ENCODE results near the gene NUDT16. TPM values are rescaled to one million over a fixed set of nuclear protein-coding genes. Genes with fewer than 3 reads are reported as not detected.

Gene NUDT16
- total RNA-seq, 4 donors from 2014 or later, result 12.6 to 28.1 (median 16.4) TPM

GRCh38 chr3:131394400-131394799, 12.8 kb downstream of the NUDT16 start:
- Histone ChIP-seq H3K4me3 (no peak overlapping the region), H3K36me3 (no peaks in the 10 kb centered on the region), H3K9me3 (no peaks in the 10 kb centered on the region), H3K27ac (no peak overlapping the region), H3K4me1 (no peaks in the 10 kb centered on the region), H3K27me3 (no peaks in the 10 kb centered on the region)
- TF ChIP-seq CTCF (IDR thresholded peaks at IDR 0.05) (no peak), POLR2A (IDR thresholded peaks at IDR 0.05) (no peak)
- intact Hi-C loops (cut with DNase I; ENCODE audit: low total_unique reads), result no loop called here
- no peak for DNase-seq

- intact Hi-C loops (cut with DNase I; ENCODE audit: low total_unique reads), result no loop called here
- Histone ChIP-seq H3K27me3 (no peaks in the 10 kb centered on the region), H3K4me1 (no peaks in the 10 kb centered on the region), H3K9me3 (no peaks in the 10 kb centered on the region), H3K27ac (no peak overlapping the region), H3K4me3 (no peak overlapping the region), H3K36me3 (no peaks in the 10 kb centered on the region)
- DNase-seq, result no peak
- TF ChIP-seq CTCF (IDR thresholded peaks at IDR 0.05) (no peak), POLR2A (IDR thresholded peaks at IDR 0.05) (no peak)
These were observed 14.6 kb downstream of the NUDT16 start for GRCh38 chr3:131396170-131396569.

GRCh38 chr3:131397889-131398288, 16.3 kb downstream of the NUDT16 start:
- Histone ChIP-seq H3K4me3 (no peak overlapping the region), H3K27ac (no peak overlapping the region), H3K27me3 (no peaks in the 10 kb centered on the region), H3K9me3 (no peaks in the 10 kb centered on the region), H3K4me1 (no peaks in the 10 kb centered on the region), H3K36me3 (no peaks in the 10 kb centered on the region)
- no peak for TF ChIP-seq POLR2A (IDR thresholded peaks at IDR 0.05)
- no peak for TF ChIP-seq CTCF (IDR thresholded peaks at IDR 0.05)
- no peak for DNase-seq
- intact Hi-C loops (cut with DNase I; ENCODE audit: low total_unique reads), result no loop called here

- Histone ChIP-seq H3K4me1 (no peaks in the 10 kb centered on the region), H3K27me3 (no peaks in the 10 kb centered on the region), H3K36me3 (no peaks in the 10 kb centered on the region), H3K9me3 (no peaks in the 10 kb centered on the region), H3K4me3 (no peak overlapping the region), H3K27ac (no peak overlapping the region)
- DNase-seq, result no peak
- intact Hi-C loops (cut with DNase I; ENCODE audit: low total_unique reads), result no loop called here
- TF ChIP-seq POLR2A (IDR thresholded peaks at IDR 0.05), result no peak
- no peak for TF ChIP-seq CTCF (IDR thresholded peaks at IDR 0.05)
These were observed 20.4 kb downstream of the NUDT16 start for GRCh38 chr3:131401978-131402377.

DNA sequence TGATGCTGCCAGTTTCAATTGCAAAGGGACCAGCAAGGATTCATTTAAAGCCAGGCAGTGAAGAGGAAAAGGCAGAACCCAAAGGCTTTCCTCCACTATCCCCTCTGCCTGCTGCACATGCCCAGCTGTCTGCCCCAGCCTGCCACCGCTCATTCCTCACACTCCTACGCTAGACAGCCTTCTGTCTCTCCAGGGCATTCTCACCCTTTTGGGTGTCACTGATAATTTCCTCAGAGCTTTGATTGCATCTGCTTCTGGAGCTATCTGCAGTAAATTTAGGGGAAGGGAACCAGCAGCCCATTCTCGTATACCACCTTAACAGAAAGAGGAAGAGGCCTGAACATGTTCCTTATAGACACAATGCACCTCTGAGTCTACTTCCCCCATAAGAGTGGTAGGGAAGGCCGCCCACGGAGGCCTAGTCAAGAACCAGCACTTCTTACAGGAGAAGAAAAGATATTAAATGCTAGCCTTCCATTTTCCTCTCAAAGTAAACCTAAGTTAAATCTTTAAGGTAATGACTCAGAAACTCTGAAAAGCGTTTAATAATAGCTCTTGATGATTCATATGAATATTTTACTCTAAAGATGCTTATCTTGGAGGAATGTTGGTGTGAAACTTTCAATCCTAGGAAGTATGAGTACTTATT, 20.9 kb downstream of the NUDT16 start:
- intact Hi-C loops (cut with DNase I; ENCODE audit: low total_unique reads), result no loop called here

More for the DNA sequence above, 20.9 kb downstream of the NUDT16 start:
- H3K27me3 ChIP-seq, result no peaks in the 10 kb centered on the region
- no peak overlapping the region for H3K4me3 ChIP-seq
- no peak overlapping the region for H3K27ac ChIP-seq
- TF ChIP-seq CTCF (IDR thresholded peaks at IDR 0.05) (no peak), POLR2A (IDR thresholded peaks at IDR 0.05) (no peak)
- no peak for DNase-seq
- H3K9me3 ChIP-seq, result no peaks in the 10 kb centered on the region
- no peaks in the 10 kb centered on the region for H3K4me1 ChIP-seq
- no peaks in the 10 kb centered on the region for H3K36me3 ChIP-seq

Data from uterus (tissue), 4 donors.